MM.1S (cell line): ENCODE measurements around the gene FPGS.

Experiments
- DNase-seq: peaks from one replicate; pipeline ENCODE4 v3.0.0-alpha.2; 2015
- H2AFZ ChIP-seq: fragments of 300-600 bp; sonication (generic); 2 replicates; pipeline ENCODE4 v1.6.0; 2016; ENCODE audit warnings: antibody characterized with exemption, low read length
- H3F3A ChIP-seq: fragments of 300-600 bp; sonication (generic); 2 replicates; pipeline ENCODE4 v1.6.1; 2016; ENCODE audit warnings: mild to moderate bottlenecking, antibody characterized with exemption, low read length, moderate library complexity, mixed read lengths; ENCODE audit not compliant: insufficient read depth
- H3K27ac ChIP-seq: fragments of 300-600 bp; sonication (generic); 2 replicates; pipeline ENCODE4 v1.5.1; 2016; ENCODE audit warnings: mild to moderate bottlenecking, low read length
- H3K27me3 ChIP-seq: fragments of 300-600 bp; sonication (generic); replicated peaks from 2 replicates; pipeline ENCODE4 v1.6.0; 2016; ENCODE audit warnings: low read length; ENCODE audit not compliant: insufficient read depth
- H3K36me3 ChIP-seq: fragments of 300-600 bp; sonication (generic); replicated peaks from 2 replicates; pipeline ENCODE4 v1.6.1; 2016; ENCODE audit warnings: mild to moderate bottlenecking, low read length, mixed read lengths; ENCODE audit not compliant: insufficient read depth
- H3K4me1 ChIP-seq: fragments of 300-600 bp; sonication (generic); 2 replicates; pipeline ENCODE4 v1.6.1; 2016; ENCODE audit warnings: low read length, mixed read lengths
- H3K4me2 ChIP-seq: fragments of 300-600 bp; sonication (generic); 2 replicates; pipeline ENCODE4 v1.6.0; 2016; ENCODE audit warnings: low read depth, low read length
- H3K4me3 ChIP-seq: fragments of 300-600 bp; sonication (generic); 2 replicates; pipeline ENCODE4 v1.5.1; 2016; ENCODE audit warnings: low read length, mixed read lengths
- H3K79me2 ChIP-seq: fragments of 300-600 bp; sonication (generic); 2 replicates; pipeline ENCODE4 v1.6.1; 2016; ENCODE audit warnings: mixed run types, low read length, mixed read lengths
- H3K9ac ChIP-seq: fragments of 300-600 bp; sonication (generic); 2 replicates; pipeline ENCODE4 v1.6.1; 2016; ENCODE audit warnings: low read length, mixed read lengths
- H3K9me2 ChIP-seq: fragments of 300-600 bp; sonication (generic); replicated peaks from 2 replicates; pipeline ENCODE4 v1.6.1; 2016; ENCODE audit warnings: mild to moderate bottlenecking, low read length, mixed read lengths; ENCODE audit not compliant: insufficient read depth
- H3K9me3 ChIP-seq: fragments of 300-600 bp; sonication (generic); replicated peaks from 2 replicates; pipeline ENCODE4 v1.6.1; 2016; ENCODE audit warnings: mild to moderate bottlenecking, low read length, mixed read lengths; ENCODE audit not compliant: insufficient read depth
- H4K20me1 ChIP-seq: fragments of 300-600 bp; sonication (generic); 2 replicates; pipeline ENCODE4 v1.6.1; 2016; ENCODE audit warnings: mild to moderate bottlenecking, low read length, moderate library complexity, mixed read lengths; ENCODE audit not compliant: insufficient read depth
- EZH2 ChIP-seq: fragments of 300-600 bp; sonication (generic); optimal IDR thresholded peaks from 2 replicates; pipeline ENCODE3; 2017; ENCODE audit warnings: low read depth, mild to moderate bottlenecking, antibody characterized with exemption, low read length, mixed read lengths
- EZH2phosphoT487 ChIP-seq: fragments of 300-600 bp; sonication (generic); IDR thresholded peaks from 2 replicates; pipeline ENCODE4 v1.6.1; 2018; ENCODE audit warnings: antibody characterized with exemption, low read length
- TF ChIP-seq, protein P1 (sequence below): fragments of 300-600 bp; sonication (generic); IDR thresholded peaks from 2 replicates; pipeline ENCODE4 v1.5.1; 2016; ENCODE audit warnings: antibody characterized with exemption, low read length, mixed read lengths

FPGS gene

DNA sequence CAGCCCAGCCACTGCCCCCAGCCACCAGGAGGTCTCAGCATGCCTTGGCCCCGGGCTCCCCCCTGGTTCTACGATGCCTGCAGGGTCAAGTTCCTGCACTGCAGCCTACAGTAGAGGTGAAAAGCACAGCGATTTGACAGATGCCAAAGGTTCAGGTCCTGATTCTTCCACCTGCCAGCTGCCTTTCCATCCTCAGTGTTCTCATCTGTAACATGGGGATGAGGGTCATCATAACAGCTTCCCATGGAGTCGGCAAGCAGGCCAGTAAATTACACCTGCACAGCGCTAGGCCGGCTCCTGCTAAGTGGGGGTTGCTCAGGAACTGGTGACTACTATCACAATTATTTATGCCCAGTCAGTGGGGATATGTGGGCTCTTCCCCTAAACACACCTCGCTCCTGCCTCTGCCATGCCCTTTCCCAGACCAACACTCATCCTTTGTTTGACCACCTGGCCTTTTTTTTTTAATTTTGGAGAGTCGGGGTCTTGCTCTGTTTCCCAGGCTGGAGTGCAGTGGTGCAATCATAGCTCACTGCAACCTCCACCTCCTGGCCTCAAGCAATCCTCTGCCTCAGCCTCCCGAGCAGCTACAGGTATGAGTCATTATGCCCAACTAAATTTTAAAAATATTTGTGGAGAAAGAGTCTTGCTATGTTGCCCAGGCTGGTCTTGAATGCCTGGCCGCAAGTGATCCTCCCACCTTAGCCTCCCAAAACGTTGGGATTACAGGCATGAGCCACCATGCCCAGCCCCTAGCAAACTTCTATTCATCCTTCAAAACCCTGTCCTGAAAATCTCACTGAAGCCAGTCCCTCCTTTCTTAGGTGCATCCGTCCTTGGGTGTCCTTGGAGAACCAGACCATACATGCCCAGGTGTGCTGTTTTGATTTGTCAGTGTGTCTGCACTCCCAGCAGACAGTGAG is 45.4 kb downstream of the FPGS start:
- no peak overlapping the region for H3K4me3 ChIP-seq
- H3K79me2 ChIP-seq = no peaks in the 10 kb centered on the region
- no peak overlapping the region for H3K27ac ChIP-seq
- H4K20me1 ChIP-seq = no peaks in the 10 kb centered on the region
- H3K36me3 ChIP-seq = no peaks in the 10 kb centered on the region
- no peaks in the 10 kb centered on the region for H3F3A ChIP-seq
- H2AFZ ChIP-seq = no peak overlapping the region
- peaks cover 7% of the 10 kb centered on the region; the same call in 1 of the 2 replicates for H3K27me3 ChIP-seq
- H3K4me2 ChIP-seq = no peak overlapping the region
- no peaks in the 10 kb centered on the region for H3K9me2 ChIP-seq
- no peaks in the 10 kb centered on the region for H3K9me3 ChIP-seq
- no peak for DNase-seq
- no peak overlapping the region for H3K9ac ChIP-seq
- TF ChIP-seq EZH2phosphoT487 (no peak), EZH2 (no peak)
- TF ChIP-seq, protein P1, sequence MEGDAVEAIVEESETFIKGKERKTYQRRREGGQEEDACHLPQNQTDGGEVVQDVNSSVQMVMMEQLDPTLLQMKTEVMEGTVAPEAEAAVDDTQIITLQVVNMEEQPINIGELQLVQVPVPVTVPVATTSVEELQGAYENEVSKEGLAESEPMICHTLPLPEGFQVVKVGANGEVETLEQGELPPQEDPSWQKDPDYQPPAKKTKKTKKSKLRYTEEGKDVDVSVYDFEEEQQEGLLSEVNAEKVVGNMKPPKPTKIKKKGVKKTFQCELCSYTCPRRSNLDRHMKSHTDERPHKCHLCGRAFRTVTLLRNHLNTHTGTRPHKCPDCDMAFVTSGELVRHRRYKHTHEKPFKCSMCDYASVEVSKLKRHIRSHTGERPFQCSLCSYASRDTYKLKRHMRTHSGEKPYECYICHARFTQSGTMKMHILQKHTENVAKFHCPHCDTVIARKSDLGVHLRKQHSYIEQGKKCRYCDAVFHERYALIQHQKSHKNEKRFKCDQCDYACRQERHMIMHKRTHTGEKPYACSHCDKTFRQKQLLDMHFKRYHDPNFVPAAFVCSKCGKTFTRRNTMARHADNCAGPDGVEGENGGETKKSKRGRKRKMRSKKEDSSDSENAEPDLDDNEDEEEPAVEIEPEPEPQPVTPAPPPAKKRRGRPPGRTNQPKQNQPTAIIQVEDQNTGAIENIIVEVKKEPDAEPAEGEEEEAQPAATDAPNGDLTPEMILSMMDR = no peak
- no peaks in the 10 kb centered on the region for H3K4me1 ChIP-seq

- no peaks in the 10 kb centered on the region for H3K9me3 ChIP-seq
- H2AFZ ChIP-seq = no peak overlapping the region
- no peak overlapping the region for H3K27ac ChIP-seq
- H3K4me1 ChIP-seq = no peaks in the 10 kb centered on the region
- peaks cover 7% of the 10 kb centered on the region; the same call in 1 of the 2 replicates for H3K27me3 ChIP-seq
- no peak overlapping the region for H3K4me2 ChIP-seq
- H3K4me3 ChIP-seq = no peak overlapping the region
- H3F3A ChIP-seq = no peaks in the 10 kb centered on the region
- H3K36me3 ChIP-seq = no peaks in the 10 kb centered on the region
- DNase-seq = no peak
- no peaks in the 10 kb centered on the region for H3K79me2 ChIP-seq
- TF ChIP-seq EZH2 = no peak
- TF ChIP-seq, protein P1 = no peak
- TF ChIP-seq EZH2phosphoT487 = no peak
- no peak overlapping the region for H3K9ac ChIP-seq
- H4K20me1 ChIP-seq = no peaks in the 10 kb centered on the region
- H3K9me2 ChIP-seq = no peaks in the 10 kb centered on the region
Observed at GRCh38 chr9:127848756-127849504, 46.2 kb downstream of the FPGS start.

DNA sequence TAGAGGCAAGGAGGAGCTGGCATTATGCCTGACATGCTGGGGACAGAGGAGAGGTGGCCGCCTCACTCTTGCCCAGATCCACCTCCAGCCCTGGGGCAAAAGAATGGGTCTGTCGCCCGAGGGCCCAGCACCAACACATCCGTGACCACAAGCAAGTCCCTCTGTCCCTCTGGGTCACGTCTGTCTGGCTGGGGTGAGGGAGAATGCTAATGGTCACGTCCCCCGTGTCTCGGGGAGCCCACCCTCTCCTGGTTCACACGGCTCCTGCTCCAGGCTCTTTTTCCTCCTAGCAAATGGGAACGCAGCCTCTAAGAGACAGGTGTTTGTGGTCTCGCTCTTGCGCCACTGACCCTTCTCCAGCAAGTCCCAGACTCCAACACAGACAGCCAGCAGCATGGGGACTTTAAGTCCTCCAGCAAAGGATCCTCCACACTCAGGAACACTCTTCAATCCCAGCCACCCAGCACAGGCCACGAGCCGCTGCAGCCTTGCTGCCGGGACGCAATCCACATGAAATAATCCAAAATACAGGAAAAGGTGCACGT is 47.7 kb downstream of the FPGS start:
- Histone ChIP-seq H3K9me2 (no peaks in the 10 kb centered on the region), H3K27ac (no peak overlapping the region), H3K4me2 (no peak overlapping the region), H3K36me3 (no peaks in the 10 kb centered on the region), H3F3A (no peaks in the 10 kb centered on the region), H3K27me3 (peaks cover 7% of the 10 kb centered on the region; the same call in 1 of the 2 replicates), H3K9me3 (no peaks in the 10 kb centered on the region), H3K9ac (no peak overlapping the region), H2AFZ (no peak overlapping the region), H4K20me1 (no peaks in the 10 kb centered on the region), H3K4me1 (no peaks in the 10 kb centered on the region), H3K79me2 (no peaks in the 10 kb centered on the region), H3K4me3 (no peak overlapping the region)
- TF ChIP-seq EZH2 (no peak), EZH2phosphoT487 (no peak)
- TF ChIP-seq, protein P1 = no peak
- DNase-seq = no peak
